HUES64 (cell line): ENCODE results near the gene SMIM43.
"Not testable (repeated sequence)": the region's sequence is repeated elsewhere in the genome, so short reads cannot be mapped to it uniquely, and the experiment has no call there.

Experiments used
- H3K27ac ChIP-seq: 2 replicates; pipeline ENCODE4 v1.7.0; 2013; ENCODE audit warnings: low read depth, low read length, inconsistent platforms
- H3K27me3 ChIP-seq: 2 replicates; pipeline ENCODE4 v1.6.1; 2013; ENCODE audit warnings: mild to moderate bottlenecking, low read length; ENCODE audit not compliant: insufficient read depth
- H3K36me3 ChIP-seq: 2 replicates; pipeline ENCODE4 v1.6.1; 2013; ENCODE audit warnings: mild to moderate bottlenecking, low read length; ENCODE audit not compliant: insufficient read depth
- H3K4me1 ChIP-seq: 2 replicates; pipeline ENCODE4 v1.6.1; 2013; ENCODE audit warnings: mild to moderate bottlenecking, low read length, moderate library complexity; ENCODE audit not compliant: insufficient read depth
- H3K4me3 ChIP-seq: 2 replicates; pipeline ENCODE4 v1.5.1; 2013; ENCODE audit warnings: mild to moderate bottlenecking, low read length, moderate library complexity
- H3K9ac ChIP-seq: 2 replicates; pipeline ENCODE4 v1.6.1; 2013; ENCODE audit warnings: mild to moderate bottlenecking, low read depth, low read length
- H3K9me3 ChIP-seq: 2 replicates; pipeline ENCODE4 v1.6.1; 2013; ENCODE audit warnings: low read depth, low read length; ENCODE audit not compliant: insufficient read depth
- WGBS: fragments of 150-250, 120-280 bp; methylation state at CpG from one replicate; pipeline ENCODE4 v1.1.7; 2013; ENCODE audit warnings: missing lambda C conversion rate; 5-methylcytosine and 5-hydroxymethylcytosine counted together

SMIM43 gene

DNA sequence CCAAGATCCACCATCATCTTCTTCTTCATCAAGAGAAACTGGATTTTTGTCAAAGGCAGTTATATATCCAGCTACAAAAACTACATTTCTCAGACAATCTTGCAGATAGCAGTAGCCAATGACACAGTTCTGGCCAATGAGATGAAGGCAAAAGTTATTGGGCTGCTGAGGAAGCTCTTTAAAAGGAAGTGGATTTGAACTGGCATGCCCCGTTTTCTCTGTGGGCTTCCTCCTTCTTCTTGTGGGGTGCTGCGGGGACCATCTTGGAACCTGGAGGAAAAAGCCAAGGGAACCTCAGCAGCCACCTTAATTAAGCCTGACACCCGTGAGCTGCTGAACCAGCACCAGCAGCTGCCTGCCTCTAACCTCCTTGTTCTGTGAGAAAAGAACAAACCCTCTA, 4.8 kb downstream of the SMIM43 start:
- Histone ChIP-seq H3K4me1 (no peaks in the 10 kb centered on the region; the same call in 1 of the 2 replicates), H3K36me3 (no peaks in the 10 kb centered on the region), H3K4me3 (no peak overlapping the region), H3K9me3 (no peaks in the 10 kb centered on the region), H3K27me3 (peaks cover 43% of the 10 kb centered on the region), H3K9ac (no peak overlapping the region), H3K27ac (no peak overlapping the region)
- WGBS: 89% methylated on average over 3 of the region's 3 CpGs

DNA sequence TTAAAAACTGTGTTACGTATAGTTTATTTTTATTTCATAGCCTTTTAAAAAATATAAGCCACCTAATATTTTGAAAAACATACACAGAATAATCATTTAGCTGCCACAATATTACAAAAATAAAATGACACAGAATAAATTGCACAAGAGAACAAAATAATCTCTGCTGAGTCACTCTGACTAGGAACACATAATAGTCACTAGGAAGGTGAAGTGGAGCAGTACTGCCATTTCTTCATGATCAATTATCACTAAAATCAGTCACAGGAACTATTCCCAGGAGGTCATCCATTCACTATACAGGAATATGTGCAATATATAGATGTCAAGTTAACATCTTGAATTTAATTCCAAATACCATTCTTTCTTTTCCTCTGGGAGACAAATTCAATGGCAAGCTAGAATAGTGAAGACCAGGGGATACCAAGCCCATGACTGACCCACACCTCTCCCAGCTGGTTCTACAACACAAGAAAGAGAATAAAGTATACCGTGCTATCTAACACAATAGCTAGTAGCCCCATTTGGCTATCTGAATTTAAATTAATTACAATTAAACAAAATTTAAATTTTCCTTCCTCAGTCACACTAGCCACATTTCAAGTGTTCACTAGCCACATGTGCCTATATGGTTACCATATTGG, 5.9 kb downstream of the SMIM43 start:
- no peaks in the 10 kb centered on the region for H3K9me3 ChIP-seq
- H3K4me3 ChIP-seq: no peak overlapping the region
- H3K27me3 ChIP-seq: peaks cover 31% of the 10 kb centered on the region
- WGBS: 95% methylated on average over 2 of the region's 2 CpGs
- no peak overlapping the region for H3K9ac ChIP-seq
- H3K27ac ChIP-seq: no peak overlapping the region
- H3K36me3 ChIP-seq: no peaks in the 10 kb centered on the region
- no peaks in the 10 kb centered on the region for H3K4me1 ChIP-seq

DNA sequence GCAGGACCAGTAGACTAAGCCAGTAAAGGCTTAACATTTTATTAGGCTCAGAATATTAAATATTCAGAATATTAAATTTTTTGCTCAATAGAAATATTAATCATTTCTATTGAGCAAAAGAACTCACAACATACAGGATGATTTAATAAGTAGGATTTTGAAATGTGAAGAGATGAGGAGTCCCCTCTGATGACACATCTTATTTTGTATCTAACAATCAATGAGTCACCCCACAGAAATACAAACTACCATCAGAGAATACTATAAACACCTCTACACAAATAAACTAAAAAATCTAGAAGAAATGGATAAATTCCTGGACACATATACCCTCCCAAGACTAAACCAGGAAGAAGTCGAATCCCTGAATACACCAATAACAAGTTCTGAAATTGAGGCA, 12.8 kb downstream of the SMIM43 start:
- 100% methylated on average over 1 of the region's 1 CpG for whole genome bisulfite sequencing
- not testable (repeated sequence) for H3K27ac ChIP-seq, H3K9me3 ChIP-seq, H3K4me3 ChIP-seq, H3K9ac ChIP-seq, H3K36me3 ChIP-seq
- Histone ChIP-seq H3K27me3 (peaks cover 39% of the 10 kb centered on the region), H3K4me1 (peaks cover 21% of the 10 kb centered on the region)

DNA sequence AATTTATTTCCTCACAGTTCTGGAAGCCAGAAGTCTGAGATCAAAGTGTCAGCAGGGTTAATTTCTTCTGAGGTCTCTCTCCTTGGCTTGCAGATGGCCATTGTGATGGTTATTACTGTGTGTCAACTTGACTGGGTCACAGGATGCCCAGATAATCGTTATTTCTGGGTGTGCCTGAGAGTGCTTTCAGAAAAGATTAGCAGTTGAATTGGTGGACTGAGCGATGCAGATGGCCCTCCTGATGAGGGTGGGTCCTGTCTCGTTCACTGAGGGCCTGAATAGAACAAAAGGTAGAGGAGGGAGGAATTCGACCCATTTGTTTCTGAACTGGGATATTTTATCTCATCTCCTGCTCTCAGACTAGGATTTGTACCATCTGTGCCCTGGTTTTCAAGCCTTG, 15.7 kb downstream of the SMIM43 start:
- H3K36me3 ChIP-seq: no peaks in the 10 kb centered on the region
- peaks cover 21% of the 10 kb centered on the region for H3K4me1 ChIP-seq
- 2% methylated on average over 4 of the region's 4 CpGs for WGBS
- H3K27ac ChIP-seq: peak overlapping the region; percentile 11; the same call in 1 of the 2 replicates
- peaks cover 41% of the 10 kb centered on the region for H3K27me3 ChIP-seq
- H3K9me3 ChIP-seq: no peaks in the 10 kb centered on the region
- H3K4me3 ChIP-seq: no peak overlapping the region
- H3K9ac ChIP-seq: no peak overlapping the region

DNA sequence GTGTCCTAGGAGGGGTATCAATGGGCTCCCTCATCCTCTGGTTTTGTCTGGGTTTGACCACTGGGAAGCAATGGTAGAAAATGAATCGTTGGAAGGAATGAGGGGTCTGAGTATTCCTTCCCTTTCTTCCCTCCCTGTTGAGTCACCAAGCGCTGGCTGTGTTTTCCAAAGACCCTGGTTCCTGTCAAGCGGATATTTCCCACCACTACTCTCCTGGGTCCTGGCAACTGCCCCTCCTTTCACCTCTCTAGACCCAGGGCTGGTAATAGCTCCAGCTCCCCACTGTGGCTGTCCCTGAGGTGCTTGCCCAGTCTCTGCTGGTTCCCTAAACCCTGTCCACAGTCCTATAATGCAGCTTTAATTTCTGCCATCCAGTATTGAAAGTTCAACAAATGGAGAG, 22.2 kb downstream of the SMIM43 start:
- H3K9me3 ChIP-seq: no peaks in the 10 kb centered on the region
- no peak overlapping the region for H3K27ac ChIP-seq
- 28% methylated on average over 3 of the region's 3 CpGs for whole genome bisulfite sequencing
- H3K27me3 ChIP-seq: peaks cover 8% of the 10 kb centered on the region; the same call in 1 of the 2 replicates
- no peaks in the 10 kb centered on the region for H3K36me3 ChIP-seq
- H3K9ac ChIP-seq: no peak overlapping the region
- H3K4me3 ChIP-seq: no peak overlapping the region
- peaks cover 23% of the 10 kb centered on the region for H3K4me1 ChIP-seq

GRCh38 chr4:121741751-121742150, 23.2 kb downstream of the SMIM43 start:
- WGBS: 38% methylated on average over 7 of the region's 7 CpGs
- Histone ChIP-seq H3K27me3 (no peaks in the 10 kb centered on the region), H3K9ac (no peak overlapping the region)

GRCh38 chr4:121740796-121741409, 24.1 kb downstream of the SMIM43 start:
- 69% methylated on average over 12 of the region's 12 CpGs for WGBS
- Histone ChIP-seq H3K27me3 (no peaks in the 10 kb centered on the region), H3K9ac (no peak overlapping the region), H3K4me3 (no peak overlapping the region), H3K4me1 (peaks cover 21% of the 10 kb centered on the region), H3K27ac (no peak overlapping the region), H3K36me3 (no peaks in the 10 kb centered on the region), H3K9me3 (no peaks in the 10 kb centered on the region)

More at GRCh38 chr4:121741751-121742150, 23.2 kb downstream of the SMIM43 start:
- Histone ChIP-seq H3K4me1 (peaks cover 21% of the 10 kb centered on the region), H3K4me3 (no peak overlapping the region), H3K9me3 (no peaks in the 10 kb centered on the region), H3K27ac (no peak overlapping the region), H3K36me3 (no peaks in the 10 kb centered on the region)

DNA sequence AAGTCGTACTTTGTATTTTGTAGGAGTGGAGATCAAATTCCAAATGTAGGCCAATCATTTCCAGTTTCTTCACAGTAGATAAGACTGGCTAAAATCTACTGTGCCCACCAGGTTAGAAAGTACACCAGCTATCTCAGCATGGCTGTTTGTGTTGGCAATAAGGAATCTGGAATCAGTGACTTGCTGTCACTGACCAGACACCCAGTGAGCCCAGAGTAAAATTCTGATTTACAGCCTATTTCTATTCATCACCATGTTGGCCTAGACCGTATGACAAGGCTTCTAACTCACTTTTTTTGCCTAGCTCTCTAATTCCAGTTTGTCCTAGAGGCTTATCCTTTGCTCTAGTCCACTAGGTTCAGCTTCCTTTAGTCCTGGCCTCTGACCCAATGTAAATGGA, 25.4 kb downstream of the SMIM43 start:
- WGBS: 96% methylated on average over 2 of the region's 2 CpGs
- Histone ChIP-seq H3K27ac (no peak overlapping the region), H3K9ac (no peak overlapping the region), H3K36me3 (no peaks in the 10 kb centered on the region), H3K4me3 (no peak overlapping the region), H3K27me3 (no peaks in the 10 kb centered on the region), H3K4me1 (peaks cover 21% of the 10 kb centered on the region), H3K9me3 (no peaks in the 10 kb centered on the region)

GRCh38 chr4:121738780-121739535, 26.0 kb downstream of the SMIM43 start:
- WGBS: 85% methylated on average over 2 of the region's 2 CpGs
- Histone ChIP-seq H3K4me1 (peaks cover 21% of the 10 kb centered on the region), H3K9ac (no peak overlapping the region), H3K9me3 (no peaks in the 10 kb centered on the region), H3K27me3 (no peaks in the 10 kb centered on the region), H3K4me3 (no peak overlapping the region), H3K36me3 (no peaks in the 10 kb centered on the region), H3K27ac (no peak overlapping the region)

- peaks cover 19% of the 10 kb centered on the region for H3K4me1 ChIP-seq
- no peak overlapping the region for H3K4me3 ChIP-seq
- H3K9ac ChIP-seq: no peak overlapping the region
- WGBS: 93% methylated on average over 8 of the region's 10 CpGs
- no peaks in the 10 kb centered on the region for H3K9me3 ChIP-seq
- no peaks in the 10 kb centered on the region for H3K27me3 ChIP-seq
- H3K27ac ChIP-seq: no peak overlapping the region
- no peaks in the 10 kb centered on the region for H3K36me3 ChIP-seq
Measured at GRCh38 chr4:121737846-121738554, 27.0 kb downstream of the SMIM43 start.
